HG02970 (cell line): Measurements from ENCODE around the gene PCDHGA2.
"Not testable (repeated sequence)": the region's sequence is repeated elsewhere in the genome, so short reads cannot be mapped to it uniquely, and the experiment has no call there.

Source experiments
- ATAC-seq: cut with Tn5 transposase; IDR thresholded peaks from one replicate; pipeline ENCODE4 v1.9.1; 2021; ENCODE audit warnings: mild to moderate bottlenecking, moderate library complexity, moderate number of reproducible peaks; ENCODE audit not compliant: unreplicated experiment, low FRiP score

The PCDHGA2 gene

DNA sequence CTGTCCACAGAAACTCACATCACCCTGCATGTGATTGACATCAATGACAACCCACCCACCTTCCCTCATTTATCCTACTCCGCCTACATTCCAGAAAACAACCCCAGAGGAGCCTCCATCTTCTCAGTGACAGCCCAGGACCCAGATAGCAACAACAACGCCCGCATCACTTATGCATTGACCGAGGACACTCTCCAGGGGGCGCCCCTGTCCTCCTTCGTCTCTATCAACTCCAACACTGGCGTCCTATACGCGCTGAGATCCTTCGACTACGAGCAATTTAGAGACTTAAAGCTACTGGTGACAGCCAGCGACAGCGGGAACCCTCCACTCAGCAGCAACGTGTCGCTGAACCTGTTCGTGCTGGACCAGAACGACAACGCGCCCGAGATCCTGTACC is 6.8 kb downstream of the PCDHGA2 start:
- ATAC-seq: no peak

DNA sequence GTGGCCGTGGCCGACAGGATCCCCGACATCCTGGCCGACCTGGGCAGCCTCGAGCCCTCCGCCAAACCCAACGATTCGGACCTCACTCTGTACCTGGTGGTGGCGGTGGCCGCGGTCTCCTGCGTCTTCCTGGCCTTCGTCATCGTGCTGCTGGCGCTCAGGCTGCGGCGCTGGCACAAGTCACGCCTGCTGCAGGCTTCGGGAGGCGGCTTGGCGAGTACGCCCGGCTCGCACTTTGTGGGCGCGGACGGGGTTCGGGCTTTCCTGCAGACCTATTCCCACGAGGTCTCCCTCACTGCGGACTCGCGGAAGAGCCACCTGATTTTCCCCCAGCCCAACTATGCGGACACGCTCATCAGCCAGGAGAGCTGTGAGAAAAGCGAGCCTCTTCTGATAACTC is 7.5 kb downstream of the PCDHGA2 start:
- not testable (repeated sequence) for ATAC-seq

DNA sequence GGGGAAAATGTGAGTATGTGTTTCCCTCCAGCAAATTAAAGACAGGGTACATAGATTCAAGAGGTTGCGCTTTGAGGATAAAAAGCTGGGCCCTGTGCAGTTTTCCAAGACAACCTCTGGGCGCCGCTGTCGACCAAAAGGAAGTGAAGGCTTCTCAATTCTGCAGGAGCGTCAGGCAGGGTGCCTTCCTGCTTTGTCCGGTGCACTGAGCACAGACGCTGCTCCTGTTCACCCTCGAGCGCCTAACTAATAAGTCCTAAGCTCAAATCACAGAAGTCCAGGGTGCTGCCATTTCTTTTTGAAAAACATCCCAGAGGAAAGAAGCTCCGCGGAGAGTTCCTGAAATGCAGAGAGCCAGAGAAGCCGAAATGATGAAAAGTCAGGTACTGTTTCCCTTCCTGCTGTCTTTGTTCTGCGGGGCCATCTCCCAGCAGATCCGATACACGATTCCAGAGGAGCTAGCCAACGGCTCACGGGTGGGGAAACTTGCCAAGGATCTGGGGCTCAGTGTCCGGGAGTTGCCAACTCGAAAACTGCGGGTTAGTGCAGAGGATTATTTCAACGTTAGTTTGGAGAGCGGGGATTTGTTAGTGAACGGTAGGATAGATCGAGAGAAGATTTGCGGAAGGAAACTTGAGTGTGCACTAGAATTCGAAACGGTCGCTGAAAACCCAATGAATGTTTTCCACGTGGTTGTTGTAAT is 11.5 kb downstream of the PCDHGA2 start, which contains the start of gene PCDHGB1:
Gene PCDHGB1, plus strand, starts transcription at position 183 of the 703 bp plus-strand sequence. Its CDS starts 162 bp downstream, at position 345.
- ATAC-seq: no peak

DNA sequence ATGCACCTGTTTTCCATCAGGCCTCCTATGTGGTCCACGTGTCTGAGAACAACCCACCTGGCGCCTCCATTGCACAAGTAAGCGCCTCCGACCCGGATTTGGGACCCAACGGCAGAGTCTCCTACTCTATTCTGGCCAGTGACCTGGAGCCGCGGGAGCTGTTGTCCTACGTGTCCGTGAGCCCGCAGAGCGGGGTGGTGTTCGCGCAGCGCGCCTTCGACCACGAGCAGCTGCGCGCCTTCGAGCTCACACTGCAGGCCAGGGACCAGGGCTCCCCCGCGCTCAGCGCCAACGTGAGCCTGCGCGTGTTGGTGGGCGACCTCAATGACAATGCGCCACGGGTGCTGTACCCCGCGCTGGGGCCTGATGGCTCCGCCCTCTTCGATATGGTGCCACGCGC is 13.0 kb downstream of the PCDHGA2 start:
- ATAC-seq: no peak

DNA sequence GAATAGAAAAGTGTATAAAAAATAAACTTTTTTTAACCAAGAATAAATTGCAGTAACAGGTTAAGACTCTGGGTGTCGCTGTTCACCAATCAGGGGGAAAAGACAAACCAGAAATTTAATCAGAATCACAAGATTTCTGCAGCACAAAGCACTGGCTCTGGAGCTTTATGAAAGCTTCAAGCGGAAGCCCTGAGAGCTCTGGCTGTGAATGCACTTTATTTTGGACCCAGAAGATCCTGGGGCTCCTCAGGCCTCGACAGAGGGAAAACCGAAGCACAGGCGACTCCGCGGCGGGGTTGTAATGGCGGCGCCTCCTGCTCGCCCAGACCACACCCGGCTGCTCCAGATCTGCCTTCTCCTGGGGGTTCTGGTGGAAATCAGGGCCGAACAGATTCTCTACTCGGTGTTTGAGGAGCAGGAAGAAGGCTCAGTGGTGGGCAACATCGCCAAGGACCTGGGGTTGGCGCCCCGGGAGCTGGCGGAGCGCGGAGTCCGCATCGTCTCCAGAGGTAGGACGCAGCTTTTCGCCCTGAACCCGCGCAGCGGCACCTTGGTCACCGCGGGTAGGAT is 16.4 kb downstream of the PCDHGA2 start, which contains the start of gene PCDHGA4:
Gene PCDHGA4, plus strand, starts transcription at position 122 of the 570 bp plus-strand sequence. Its CDS starts 87 bp downstream, at position 209.
- ATAC-seq: no peak

DNA sequence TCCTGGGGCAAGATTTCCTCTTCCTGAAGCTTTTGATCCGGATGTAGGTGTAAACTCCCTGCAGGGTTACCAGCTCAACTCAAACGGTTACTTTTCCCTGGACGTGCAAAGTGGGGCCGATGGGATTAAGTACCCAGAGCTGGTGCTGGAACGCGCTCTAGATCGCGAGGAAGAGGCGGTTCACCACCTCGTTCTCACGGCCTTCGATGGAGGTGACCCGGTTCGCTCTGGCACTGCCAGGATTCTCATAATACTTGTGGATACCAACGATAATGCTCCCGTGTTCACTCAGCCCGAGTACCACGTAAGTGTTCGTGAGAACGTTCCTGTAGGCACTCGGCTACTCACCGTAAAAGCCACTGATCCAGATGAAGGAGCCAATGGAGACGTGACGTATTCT is 17.1 kb downstream of the PCDHGA2 start:
- no peak for ATAC-seq

DNA sequence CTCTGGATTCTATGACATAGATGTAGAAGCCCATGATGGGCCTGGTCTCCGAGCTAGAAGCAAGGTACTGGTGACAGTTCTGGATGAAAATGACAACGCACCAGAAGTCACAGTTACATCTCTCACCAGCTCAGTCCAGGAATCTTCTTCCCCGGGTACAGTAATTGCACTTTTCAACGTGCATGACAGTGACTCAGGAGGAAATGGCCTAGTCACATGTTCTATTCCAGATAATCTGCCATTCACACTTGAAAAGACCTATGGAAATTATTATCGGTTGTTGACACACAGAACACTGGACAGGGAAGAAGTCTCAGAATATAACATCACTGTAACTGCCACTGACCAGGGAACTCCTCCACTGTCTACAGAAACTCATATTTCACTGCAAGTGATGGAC is 17.6 kb downstream of the PCDHGA2 start:
- no peak for ATAC-seq

DNA sequence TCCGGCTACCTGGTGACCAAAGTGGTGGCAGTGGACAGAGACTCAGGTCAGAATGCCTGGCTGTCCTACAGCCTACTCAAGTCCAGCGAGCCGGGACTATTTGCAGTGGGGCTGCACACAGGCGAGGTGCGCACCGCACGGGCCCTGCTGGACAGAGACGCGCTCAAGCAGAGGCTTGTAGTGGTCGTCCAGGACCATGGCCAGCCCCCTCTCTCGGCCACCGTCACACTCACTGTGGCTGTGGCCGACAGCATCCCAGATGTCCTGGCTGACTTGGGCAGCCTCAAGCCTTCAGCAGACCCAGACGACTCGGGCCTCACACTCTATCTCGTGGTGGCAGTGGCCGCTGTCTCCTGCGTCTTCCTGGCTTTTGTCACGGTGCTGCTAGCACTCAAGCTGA is 18.4 kb downstream of the PCDHGA2 start:
- no peak for ATAC-seq

DNA sequence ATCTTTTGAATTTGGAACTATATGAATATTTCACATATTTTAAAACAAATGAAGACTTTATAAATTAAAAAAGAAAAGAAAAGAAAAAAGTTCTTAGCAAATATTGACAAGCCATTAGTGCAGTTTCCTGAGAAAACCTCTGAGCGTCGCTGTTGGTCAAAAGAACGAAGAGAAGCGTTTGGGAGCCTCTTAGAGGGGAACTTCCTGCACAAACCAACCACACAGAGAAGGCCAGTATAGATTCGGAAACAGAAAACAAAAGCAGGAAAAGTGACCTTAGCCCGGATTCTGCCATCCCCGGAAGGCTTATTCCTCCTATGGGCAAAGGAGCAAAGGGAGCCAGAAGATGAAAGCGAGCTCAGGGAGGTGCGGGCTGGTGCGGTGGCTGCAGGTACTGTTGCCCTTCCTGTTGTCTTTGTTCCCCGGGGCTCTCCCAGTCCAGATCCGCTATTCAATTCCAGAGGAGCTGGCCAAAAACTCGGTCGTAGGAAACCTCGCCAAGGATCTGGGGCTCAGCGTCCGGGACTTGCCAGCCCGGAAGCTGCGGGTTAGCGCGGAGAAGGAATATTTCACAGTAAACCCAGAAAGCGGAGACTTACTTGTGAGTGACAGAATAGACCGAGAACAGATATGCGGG is 21.3 kb downstream of the PCDHGA2 start, which contains the start of gene PCDHGB2:
Gene PCDHGB2, plus strand, starts transcription at position 205 of the 637 bp plus-strand sequence. Its CDS starts 142 bp downstream, at position 347.
- ATAC-seq: no peak

DNA sequence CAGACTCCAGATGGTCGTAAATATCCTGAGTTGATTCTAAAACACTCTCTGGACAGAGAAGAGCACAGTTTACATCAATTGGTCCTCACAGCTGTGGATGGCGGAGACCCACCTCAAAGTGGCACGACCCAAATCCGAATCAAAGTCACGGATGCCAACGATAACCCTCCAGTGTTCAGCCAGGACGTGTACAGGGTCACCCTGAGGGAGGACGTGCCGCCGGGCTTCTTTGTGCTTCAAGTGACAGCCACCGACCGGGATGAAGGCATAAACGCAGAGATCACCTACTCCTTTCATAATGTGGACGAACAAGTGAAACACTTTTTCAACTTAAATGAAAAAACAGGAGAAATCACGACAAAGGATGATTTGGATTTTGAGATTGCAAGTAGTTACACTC is 22.1 kb downstream of the PCDHGA2 start:
- ATAC-seq: no peak

DNA sequence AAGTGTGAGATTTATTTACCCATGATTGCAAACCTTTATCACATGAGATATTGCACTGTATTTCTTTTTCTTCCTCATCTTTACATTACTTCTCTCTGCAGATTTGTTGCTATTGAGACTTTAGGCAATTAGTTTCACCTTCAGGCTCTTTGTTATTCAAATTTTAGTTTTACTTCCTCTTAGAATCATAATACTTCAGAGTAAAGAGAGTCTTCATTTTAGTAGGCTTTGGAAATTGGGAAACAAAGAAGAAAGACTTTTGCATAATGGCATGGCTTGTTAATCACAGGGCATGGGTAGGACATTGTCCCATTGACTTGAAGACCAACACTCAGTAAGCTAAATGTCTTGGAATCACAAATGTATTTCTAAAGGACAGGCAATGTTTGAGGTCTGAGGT is 24.2 kb downstream of the PCDHGA2 start:
- ATAC-seq: no peak

DNA sequence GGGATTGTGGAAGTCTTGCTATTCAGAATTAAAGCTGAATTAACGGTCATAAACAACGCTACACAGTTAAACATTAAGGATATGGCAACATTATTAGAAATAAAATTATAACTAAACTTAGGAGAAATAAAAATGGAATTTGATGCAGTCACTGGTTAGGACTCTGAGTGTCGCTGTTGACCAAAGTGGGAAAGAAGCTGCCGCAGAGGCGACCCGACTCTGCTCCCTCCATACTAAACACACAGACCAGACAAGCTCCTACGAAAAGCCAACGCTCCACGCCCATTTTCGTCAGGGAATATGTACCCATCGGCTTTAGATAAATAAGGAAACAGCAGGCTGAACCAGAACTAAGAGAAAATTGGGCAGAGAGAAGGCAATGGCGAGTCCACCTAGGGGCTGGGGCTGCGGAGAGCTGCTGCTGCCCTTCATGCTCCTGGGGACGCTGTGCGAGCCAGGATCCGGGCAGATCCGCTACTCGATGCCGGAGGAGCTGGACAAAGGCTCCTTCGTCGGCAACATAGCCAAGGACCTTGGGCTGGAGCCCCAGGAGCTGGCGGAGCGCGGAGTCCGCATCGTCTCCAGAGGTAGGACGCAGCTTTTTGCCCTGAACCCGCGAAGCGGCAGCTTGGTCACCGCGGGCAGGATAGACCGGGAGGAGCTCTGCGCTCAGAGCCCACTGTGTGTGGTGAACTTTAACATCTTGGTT is 25.5 kb downstream of the PCDHGA2 start, which contains the start of gene PCDHGA5:
Gene PCDHGA5, plus strand, starts transcription at position 211 of the 709 bp plus-strand sequence. Its CDS starts 169 bp downstream, at position 380.
- ATAC-seq: no peak

DNA sequence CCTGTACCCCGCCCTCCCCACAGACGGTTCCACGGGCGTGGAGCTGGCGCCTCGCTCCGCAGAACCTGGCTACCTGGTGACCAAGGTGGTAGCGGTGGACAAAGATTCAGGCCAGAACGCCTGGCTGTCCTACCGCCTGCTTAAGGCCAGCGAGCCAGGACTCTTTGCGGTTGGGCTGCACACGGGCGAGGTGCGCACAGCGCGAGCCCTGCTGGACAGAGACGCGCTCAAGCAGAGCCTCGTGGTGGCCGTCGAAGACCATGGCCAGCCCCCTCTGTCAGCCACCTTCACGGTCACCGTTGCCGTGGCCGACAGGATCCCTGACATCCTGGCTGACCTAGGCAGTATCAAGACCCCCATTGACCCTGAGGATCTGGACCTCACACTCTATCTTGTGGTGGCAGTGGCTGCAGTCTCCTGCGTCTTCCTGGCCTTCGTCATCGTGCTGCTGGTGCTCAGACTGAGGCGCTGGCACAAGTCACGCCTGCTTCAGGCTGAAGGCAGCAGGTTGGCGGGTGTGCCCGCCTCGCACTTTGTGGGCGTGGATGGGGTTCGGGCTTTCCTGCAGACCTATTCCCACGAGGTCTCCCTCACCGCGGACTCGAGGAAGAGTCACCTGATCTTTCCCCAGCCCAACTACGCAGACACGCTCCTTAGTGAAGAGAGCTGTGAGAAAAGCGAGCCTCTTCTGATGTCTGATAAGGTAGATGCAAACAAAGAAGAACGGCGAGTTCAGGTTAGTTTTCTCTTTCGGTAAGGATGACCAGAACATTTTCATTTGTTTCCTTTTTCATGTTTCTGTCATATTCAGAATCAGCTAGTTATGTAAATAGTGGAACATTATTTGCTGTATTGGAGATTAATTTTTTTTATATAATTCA is 27.7 kb downstream of the PCDHGA2 start:
- ATAC-seq: no peak

DNA sequence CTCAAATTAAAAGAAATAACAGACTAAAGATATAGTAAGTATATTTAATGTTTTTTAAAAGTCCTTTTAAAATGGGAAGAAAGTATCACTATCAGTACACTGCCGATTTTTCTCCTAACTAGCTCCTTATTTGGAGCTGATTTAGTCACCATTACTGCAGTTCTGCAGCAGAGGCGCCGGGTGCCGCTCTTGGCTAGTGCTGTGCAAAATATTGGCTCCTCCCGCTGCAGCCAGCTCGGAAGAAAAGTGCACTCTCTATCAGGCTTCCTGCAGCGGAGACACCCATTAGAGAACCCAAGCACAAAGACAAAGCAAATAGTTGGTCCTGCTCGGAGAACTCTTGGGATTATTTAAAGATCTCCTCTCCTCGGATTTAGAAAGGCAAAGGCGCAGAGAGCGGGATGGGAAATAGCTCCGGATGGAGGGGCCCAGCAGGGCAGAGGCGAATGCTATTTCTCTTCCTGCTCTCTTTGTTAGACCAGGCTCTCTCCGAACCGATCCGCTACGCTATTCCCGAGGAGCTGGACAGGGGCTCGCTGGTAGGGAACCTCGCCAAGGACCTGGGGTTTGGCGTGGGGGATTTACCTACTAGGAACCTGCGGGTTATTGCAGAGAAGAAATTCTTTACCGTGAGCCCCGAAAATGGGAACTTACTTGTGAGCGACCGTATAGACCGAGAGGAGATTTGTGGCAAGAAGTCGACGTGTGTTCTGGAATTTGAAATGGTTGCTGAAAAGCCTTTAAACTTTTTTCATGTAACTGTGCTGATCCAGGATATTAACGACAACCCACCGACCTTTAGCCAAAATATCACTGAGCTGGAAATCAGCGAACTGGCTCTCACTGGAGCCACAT is 31.7 kb downstream of the PCDHGA2 start, which contains the start of gene PCDHGB3:
Gene PCDHGB3, plus strand, starts transcription at position 249 of the 855 bp plus-strand sequence. Its CDS starts 153 bp downstream, at position 402.
- no peak for ATAC-seq

DNA sequence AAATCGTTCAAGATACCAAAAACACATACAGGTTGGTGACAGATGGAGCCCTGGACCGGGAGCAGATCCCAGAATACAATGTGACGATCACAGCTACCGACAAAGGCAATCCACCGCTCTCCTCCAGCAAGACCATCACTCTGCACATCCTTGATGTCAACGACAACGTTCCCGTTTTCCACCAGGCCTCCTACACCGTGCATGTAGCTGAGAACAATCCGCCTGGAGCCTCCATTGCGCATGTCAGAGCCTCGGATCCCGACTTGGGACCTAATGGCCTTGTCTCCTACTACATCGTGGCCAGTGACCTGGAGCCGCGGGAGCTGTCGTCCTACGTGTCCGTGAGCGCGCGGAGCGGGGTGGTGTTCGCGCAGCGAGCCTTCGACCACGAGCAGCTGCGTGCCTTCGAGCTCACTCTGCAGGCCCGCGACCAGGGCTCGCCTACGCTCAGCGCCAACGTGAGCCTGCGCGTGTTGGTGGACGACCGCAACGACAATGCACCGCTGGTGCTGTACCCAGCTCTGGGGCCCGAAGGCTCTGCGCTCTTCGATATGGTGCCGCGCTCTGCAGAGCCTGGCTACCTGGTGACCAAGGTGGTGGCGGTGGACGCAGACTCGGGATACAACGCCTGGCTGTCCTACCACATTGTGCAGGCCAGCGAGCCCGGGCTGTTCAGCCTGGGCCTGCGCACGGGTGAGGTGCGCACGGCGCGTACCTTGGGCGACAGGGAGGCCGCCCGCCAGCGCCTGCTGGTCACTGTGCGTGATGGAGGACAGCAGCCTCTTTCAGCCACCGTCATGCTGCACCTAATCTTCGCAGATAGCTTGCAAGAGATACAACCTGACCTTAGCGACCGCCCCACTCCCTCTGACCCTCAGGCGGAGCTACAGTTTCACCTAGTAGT is 33.3 kb downstream of the PCDHGA2 start:
- ATAC-seq: no peak

DNA sequence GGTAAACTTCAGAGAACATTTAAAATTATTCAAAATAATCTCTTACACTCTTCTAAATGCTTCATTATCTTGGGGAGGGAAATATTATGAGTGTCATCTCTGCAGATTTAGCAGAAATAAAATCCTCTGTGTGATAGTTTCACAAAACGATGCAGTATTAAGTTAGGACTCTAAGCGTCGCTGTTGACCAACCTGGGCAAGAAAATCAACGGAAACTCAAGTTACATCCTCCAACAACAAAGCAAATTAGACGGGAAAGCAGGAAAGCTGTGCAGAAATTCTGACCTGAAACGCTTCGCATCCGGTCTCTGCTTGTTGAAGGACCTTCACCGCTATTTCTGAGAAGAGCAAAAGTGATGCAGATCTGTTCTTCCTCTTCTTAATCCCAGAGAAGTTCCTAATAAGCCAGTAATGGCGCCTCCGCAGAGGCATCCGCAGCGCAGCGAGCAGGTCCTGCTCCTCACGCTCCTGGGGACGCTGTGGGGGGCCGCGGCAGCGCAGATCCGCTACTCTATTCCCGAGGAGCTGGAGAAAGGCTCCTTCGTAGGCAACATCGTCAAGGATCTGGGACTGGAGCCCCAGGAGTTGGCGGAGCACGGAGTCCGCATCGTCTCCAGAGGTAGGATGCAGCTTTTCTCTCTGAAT is 35.2 kb downstream of the PCDHGA2 start, which contains the start of gene PCDHGA6:
Gene PCDHGA6, plus strand, starts transcription at position 219 of the 645 bp plus-strand sequence. Its CDS starts 193 bp downstream, at position 412.
- no peak for ATAC-seq

DNA sequence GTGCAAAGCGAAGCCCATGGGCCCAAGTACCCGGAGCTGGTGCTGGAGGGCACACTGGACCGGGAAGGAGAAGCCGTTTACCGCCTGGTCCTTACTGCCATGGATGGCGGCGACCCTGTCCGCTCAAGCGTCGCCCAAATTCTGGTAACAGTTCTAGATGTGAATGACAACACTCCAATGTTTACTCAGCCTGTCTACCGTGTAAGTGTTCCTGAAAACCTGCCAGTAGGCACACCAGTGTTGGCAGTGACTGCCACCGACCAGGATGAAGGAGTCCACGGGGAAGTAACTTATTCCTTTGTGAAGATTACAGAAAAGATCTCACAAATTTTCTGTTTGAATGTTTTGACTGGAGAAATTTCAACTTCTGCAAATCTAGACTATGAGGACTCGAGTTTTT is 36.1 kb downstream of the PCDHGA2 start:
- ATAC-seq: no peak
